Measurements from ENCODE around the gene OPN1MW3.
"Not testable (repeated sequence)": the region's sequence is repeated elsewhere in the genome, so short reads cannot be mapped to it uniquely, and the experiment has no call there.

OPN1MW3 gene
- total RNA-seq, result 0 reads per million in 17 experiments

- DNase-seq, result not testable (repeated sequence)
Measured at GRCh38 chrX:154257282-154257681, at the start of gene OPN1MW3. TSS of gene OPN1MW3 (plus strand) at chrX:154257582. CDS start at chrX:154257620, 38 bp downstream.

DNA sequence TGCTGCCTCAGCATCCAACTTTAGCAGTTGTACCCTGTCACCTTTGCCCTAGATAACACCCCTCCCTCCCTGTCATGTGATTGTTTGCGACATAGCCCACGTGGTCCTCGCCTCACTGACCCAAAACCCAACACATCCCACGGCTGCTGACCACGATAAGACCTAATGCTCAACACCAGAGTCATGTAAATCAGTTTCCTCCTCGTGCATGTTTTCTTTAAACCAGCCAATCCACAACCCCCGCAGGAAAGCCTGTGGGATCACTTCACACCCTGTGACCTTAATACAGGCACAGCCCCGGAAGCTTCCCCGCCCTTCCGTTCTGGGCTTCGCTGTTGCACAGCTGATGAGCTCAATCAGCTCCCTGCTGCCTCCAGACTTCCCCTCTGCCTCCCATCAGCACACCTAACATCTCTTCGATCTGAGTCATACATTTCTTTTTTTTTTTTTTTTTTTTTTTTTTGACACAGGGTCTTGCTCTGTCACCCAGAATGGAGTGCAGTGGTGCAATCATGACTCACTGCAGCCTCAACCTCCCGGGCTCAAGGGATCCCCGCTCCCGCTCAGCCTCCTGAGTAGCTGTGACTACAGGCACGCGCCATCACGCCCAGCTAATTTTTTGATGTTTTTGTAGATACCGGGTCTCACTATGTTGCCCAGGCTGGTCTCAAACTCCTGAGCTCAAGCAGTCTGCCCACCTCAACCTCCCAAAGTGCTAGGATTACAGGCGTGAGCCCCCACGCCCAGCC, 47.5 kb upstream of the OPN1MW3 start:
- DNase-seq, result not testable (repeated sequence)

GRCh38 chrX:154211057-154211456, 46.3 kb upstream of the OPN1MW3 start:
- DNase-seq, result not testable (repeated sequence)

DNA sequence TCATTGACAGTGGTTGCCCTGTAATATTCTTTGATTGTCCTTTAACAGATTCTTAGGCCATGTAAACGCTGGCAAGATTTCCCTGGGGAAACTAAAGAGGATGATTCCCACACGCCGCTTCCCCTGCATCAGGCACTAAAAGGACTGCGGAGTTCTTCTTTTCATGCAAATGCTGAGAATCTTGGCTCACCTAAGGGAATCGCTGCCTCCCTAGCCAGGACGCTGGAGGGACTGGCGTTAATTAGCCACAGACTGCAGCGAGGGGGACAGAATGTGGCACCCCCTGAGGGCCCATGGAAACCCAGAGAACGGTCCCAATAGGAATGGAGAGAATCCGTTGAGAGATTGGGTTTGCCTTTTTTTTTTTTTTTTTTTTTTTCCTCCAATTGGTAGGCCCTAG, 45.9 kb upstream of the OPN1MW3 start:
- not testable (repeated sequence) for DNase-seq

GRCh38 chrX:154219456-154219855, 37.9 kb upstream of the OPN1MW3 start, which contains the start of gene OPN1MW2:
TSS of gene OPN1MW2 (plus strand) at chrX:154219756. CDS start at chrX:154219816, 60 bp downstream.
- not testable (repeated sequence) for DNase-seq

DNA sequence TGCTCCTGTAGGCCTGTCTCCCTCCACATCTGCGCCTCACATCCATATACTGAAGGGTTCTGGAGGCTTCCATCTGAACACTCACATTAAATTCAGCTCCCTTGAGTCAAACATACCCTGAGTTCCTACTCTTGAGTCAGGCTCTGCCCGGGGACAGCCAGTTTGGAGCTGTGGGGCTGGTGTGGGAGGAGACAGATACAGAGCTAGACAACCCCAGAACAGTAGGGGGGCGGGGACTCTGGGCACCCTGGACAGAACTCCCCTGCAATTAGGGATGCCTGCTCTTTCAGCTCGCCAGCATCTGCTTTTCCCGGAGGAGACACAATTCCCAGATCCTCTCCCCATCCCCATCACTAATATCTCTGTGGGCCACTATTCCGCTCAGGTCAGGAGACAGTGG, 32.1 kb upstream of the OPN1MW3 start:
- DNase-seq, result not testable (repeated sequence)

DNA sequence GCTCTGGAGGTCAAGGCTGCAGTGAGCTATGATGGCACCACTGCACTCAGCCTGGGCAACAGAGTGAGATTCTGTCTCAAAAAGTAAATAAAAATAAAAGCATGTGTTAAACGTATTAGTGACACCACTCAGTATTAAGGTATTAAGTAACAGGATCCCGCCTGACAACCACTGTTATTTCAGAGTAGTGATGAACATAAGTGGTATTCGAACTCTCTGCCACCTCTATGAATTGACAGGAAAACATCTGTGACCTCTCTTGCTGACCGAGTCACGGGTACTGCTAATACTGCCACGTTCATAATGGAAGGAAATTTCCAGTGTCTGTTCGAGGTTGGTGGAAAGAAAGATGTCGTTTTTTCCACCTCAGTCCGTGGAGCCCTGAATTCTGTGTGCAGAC, 30.7 kb upstream of the OPN1MW3 start:
- not testable (repeated sequence) for DNase-seq

- not testable (repeated sequence) for DNase-seq
Measured at GRCh38 chrX:154231443-154231842, 25.9 kb upstream of the OPN1MW3 start.

DNA sequence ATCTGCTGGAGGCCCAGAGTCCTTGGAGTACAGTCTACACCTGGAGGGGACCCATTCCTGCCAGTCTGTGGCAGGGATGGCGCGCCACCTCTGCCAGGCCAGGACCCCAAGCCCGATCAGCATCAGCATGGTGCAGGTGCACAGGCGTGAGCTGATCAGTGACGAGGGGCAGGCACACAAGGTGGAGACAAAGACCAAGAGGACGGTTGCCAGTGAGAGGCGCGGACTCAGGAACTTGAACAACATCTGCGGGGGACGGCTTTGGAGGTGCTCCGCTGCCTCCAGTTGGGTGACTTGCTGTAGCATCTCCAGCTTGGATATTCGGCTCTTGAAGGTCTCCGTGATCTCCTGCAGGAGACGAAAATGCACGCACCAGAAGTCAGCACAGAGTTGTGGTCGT, 23.8 kb upstream of the OPN1MW3 start:
- not testable (repeated sequence) for DNase-seq

GRCh38 chrX:154238939-154239559, 18.3 kb upstream of the OPN1MW3 start:
- not testable (repeated sequence) for DNase-seq

GRCh38 chrX:154239982-154240503, 17.3 kb upstream of the OPN1MW3 start:
- peak in 1 of 4 experiments; percentile 0 for DNase-seq

GRCh38 chrX:154247377-154248045, 9.9 kb upstream of the OPN1MW3 start:
- not testable (repeated sequence) for DNase-seq

- DNase-seq, result not testable (repeated sequence)
Measured at GRCh38 chrX:154248076-154248475, 9.3 kb upstream of the OPN1MW3 start.

DNA sequence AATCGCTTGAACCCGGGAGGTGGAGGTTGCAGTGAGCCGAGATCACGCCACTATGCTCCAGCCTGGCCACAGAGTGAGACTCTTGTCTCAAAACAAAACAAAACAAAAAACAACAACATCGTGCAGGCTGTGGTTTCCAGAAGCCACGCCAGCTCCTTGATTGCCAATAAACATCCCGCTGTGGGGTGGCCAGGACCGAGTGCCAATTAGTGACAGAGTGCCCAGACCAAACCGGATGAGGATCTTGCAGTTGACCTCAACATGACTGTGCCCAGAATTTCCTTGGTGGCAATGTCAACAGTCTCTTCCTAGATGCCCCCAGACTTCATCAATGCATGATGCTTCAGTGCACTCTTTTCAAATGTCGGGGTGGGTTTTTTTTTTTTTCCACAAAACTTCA, 1.3 kb downstream of the OPN1MW3 start:
- DNase-seq, result not testable (repeated sequence)

DNA sequence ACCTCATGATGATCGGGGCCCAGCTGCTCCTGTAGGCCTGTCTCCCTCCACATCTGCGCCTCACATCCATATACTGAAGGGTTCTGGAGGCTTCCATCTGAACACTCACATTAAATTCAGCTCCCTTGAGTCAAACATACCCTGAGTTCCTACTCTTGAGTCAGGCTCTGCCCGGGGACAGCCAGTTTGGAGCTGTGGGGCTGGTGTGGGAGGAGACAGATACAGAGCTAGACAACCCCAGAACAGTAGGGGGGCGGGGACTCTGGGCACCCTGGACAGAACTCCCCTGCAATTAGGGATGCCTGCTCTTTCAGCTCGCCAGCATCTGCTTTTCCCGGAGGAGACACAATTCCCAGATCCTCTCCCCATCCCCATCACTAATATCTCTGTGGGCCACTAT, 5.7 kb downstream of the OPN1MW3 start:
- not testable (repeated sequence) for DNase-seq

- DNase-seq, result not testable (repeated sequence)
Measured at GRCh38 chrX:154269245-154269644, 11.9 kb downstream of the OPN1MW3 start.

DNA sequence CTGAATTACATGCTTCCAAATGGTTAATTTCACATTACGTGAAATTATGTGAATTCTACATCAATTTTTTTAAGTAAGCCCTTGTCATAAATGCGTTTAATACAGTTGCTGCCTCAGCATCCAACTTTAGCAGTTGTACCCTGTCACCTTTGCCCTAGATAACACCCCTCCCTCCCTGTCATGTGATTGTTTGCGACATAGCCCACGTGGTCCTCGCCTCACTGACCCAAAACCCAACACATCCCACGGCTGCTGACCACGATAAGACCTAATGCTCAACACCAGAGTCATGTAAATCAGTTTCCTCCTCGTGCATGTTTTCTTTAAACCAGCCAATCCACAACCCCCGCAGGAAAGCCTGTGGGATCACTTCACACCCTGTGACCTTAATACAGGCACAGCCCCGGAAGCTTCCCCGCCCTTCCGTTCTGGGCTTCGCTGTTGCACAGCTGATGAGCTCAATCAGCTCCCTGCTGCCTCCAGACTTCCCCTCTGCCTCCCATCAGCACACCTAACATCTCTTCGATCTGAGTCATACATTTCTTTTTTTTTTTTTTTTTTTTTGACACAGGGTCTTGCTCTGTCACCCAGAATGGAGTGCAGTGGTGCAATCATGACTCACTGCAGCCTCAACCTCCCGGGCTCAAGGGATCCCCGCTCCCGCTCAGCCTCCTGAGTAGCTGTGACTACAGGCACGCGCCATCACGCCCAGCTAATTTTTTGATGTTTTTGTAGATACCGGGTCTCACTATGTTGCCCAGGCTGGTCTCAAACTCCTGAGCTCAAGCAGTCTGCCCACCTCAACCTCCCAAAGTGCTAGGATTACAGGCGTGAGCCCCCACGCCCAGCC, 27.3 kb downstream of the OPN1MW3 start:
- not testable (repeated sequence) for DNase-seq

GRCh38 chrX:154286406-154286805, 29.0 kb downstream of the OPN1MW3 start:
- not testable (repeated sequence) for DNase-seq

DNA sequence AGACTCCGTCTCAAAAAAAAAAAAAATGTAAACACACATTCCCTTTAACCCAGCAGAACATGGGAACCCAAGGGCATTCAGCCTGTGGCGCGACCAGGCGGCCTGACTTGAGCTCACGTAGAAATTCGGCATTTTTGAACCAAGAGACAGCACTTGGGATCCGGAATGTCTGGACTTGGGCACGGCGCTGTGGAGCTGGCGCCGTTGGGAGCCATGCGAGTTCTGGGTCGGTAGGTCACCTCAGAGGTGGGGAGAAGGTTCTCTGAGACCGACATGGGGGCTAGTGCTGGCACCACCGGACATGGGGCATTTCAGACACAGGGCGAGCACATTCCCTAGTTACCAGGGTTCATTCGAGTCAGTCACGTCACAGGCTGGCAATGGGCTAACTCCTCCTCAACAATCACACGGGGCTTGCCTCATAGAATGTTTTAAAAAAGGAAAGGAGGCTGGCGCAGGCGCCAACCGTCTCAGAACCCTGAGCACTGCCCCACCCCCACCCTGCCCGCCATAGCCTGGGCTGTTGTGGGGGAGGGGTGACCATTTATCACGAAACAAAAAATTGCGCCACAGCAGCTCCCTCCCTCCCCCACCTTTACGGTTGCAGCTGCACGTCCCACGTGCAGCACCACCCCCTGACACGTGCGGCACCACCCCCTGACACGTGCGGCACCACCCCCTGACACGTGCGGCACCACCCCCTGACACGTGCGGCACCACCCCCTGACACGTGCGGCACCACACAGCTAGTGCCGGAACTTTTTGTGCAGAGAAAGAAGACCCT, 37.6 kb downstream of the OPN1MW3 start, which contains the start of gene TEX28:
Gene TEX28 (minus strand): TSS at position 334 of the 784 bp plus-strand sequence. CDS start 3,007 bp downstream, outside the sequence.
- peak in 1 of 4 experiments; percentile 7 for DNase-seq

GRCh38 chrX:154295664-154296310, 38.4 kb downstream of the OPN1MW3 start, which contains the start of gene TKTL1:
TSS of gene TKTL1 (plus strand) at chrX:154295795. CDS start at chrX:154295860, 65 bp downstream.
- DNase-seq, result no peak

All from suppressor macrophage (primary cell).